HL-60 (cell line): ENCODE data around the gene PROM2.

Experiments used
- CTCF ChIP-seq: IDR thresholded peaks from one replicate; pipeline ENCODE4 v1.5.1; 2011; ENCODE audit warnings: low read length, control low read depth, inconsistent platforms; ENCODE audit not compliant: insufficient read depth
- GABPA ChIP-seq: IDR thresholded peaks from 2 replicates; pipeline ENCODE4 v1.6.1; 2012; ENCODE audit warnings: low read depth
- POLR2AphosphoS5 ChIP-seq: IDR thresholded peaks from 2 replicates; pipeline ENCODE4 v1.6.1; 2012; ENCODE audit warnings: low read depth
- REST ChIP-seq: IDR thresholded peaks from 2 replicates; pipeline ENCODE4 v1.6.1; 2012; ENCODE audit warnings: low read depth; ENCODE audit not compliant: insufficient replicate concordance
- SPI1 ChIP-seq: IDR thresholded peaks from 2 replicates; pipeline ENCODE4 v1.6.1; 2012; ENCODE audit warnings: low read depth, mild to moderate bottlenecking, borderline replicate concordance

- no peak for TF ChIP-seq CTCF
- no peak for TF ChIP-seq GABPA
- no peak for TF ChIP-seq REST
- TF ChIP-seq SPI1, result no peak
- TF ChIP-seq POLR2AphosphoS5, result no peak
These were observed 34.3 kb downstream of the PROM2 start for GRCh38 chr2:95308426-95308990.
